Naive B cell (primary cell): ENCODE measurements around the gene GPR37. TPM values are rescaled to one million over a fixed set of nuclear protein-coding genes. Genes with fewer than 3 reads are reported as not detected.

Source experiments
- ATAC-seq, 2 donors: fragments of 150-1000 bp; cut with Tn5 transposase; 2 replicates each; pipeline ENCODE4 v1.10.0; 2021; ENCODE audit warnings: low read depth in 2 of 2, mild to moderate bottlenecking in 2 of 2, moderate library complexity in 2 of 2
- DNase-seq: peaks from one replicate; pipeline ENCODE4 v3.0.0; 2022
- H3K27ac Mint-ChIP-seq, 6 donors: one replicate each; pipeline ENCODE4 v1.8.0; 2020 to 2022; ENCODE audit warnings: mild to moderate bottlenecking in 6 of 6, mixed read lengths in 6 of 6, moderate library complexity in 5 of 6, inconsistent platforms in 2 of 6
- H3K27me3 Mint-ChIP-seq, 3 donors: one replicate each; pipeline ENCODE4 v1.8.0; 2021 to 2022; ENCODE audit warnings: mixed read lengths in 3 of 3, mild to moderate bottlenecking in 1 of 3
- H3K36me3 Mint-ChIP-seq, 2 donors: one replicate each; pipeline ENCODE4 v1.8.0; 2020 to 2022; ENCODE audit warnings: mixed read lengths in 2 of 2, inconsistent platforms in 1 of 2, mild to moderate bottlenecking in 1 of 2
- H3K4me1 Mint-ChIP-seq, 3 donors: one replicate each; pipeline ENCODE4 v1.8.0; 2020 to 2022; ENCODE audit warnings: mixed read lengths in 3 of 3, inconsistent platforms in 1 of 3, mild to moderate bottlenecking in 1 of 3, moderate library complexity in 1 of 3
- H3K4me3 Mint-ChIP-seq, 8 donors: one replicate each; pipeline ENCODE4 v1.8.0; 2020 to 2022; ENCODE audit warnings: mild to moderate bottlenecking in 8 of 8, mixed read lengths in 8 of 8, moderate library complexity in 8 of 8, inconsistent platforms in 2 of 8
- H3K9me3 Mint-ChIP-seq, 7 donors: one replicate each; pipeline ENCODE4 v1.8.0; 2020 to 2022; ENCODE audit warnings: mixed read lengths in 7 of 7, mild to moderate bottlenecking in 5 of 7, inconsistent platforms in 2 of 7, moderate library complexity in 1 of 7
- polyA plus RNA-seq, 6 donors: library from polyadenylated mRNA; unstranded; fragments of 300-500 nt; fragmentation: Illumina TruSeq; gene quantifications; one replicate each; pipeline ENCODE4 v1.2.3, GENCODE V29; 2021; ENCODE audit warnings: low read depth in 6 of 6

The GPR37 gene
- polyA plus RNA-seq, 6 donors from 2014 or later = not detected

- ATAC-seq (no peak), DNase-seq (no peak)
- peaks cover 21 to 31% (median 22%) of the 10 kb centered on the region in 3 donors for H3K27me3 Mint-ChIP-seq
- no peaks in the 10 kb centered on the region for H3K36me3 Mint-ChIP-seq
- H3K9me3 Mint-ChIP-seq = no peaks in the 10 kb centered on the region
- H3K4me3 Mint-ChIP-seq = no peak overlapping the region
- no peaks in the 10 kb centered on the region for H3K4me1 Mint-ChIP-seq
- H3K27ac Mint-ChIP-seq = no peak overlapping the region
Measured at GRCh38 chr7:124773938-124774337, 8.3 kb upstream of the GPR37 start.

- ATAC-seq (no peak), DNase-seq (no peak)
- H3K36me3 Mint-ChIP-seq = no peaks in the 10 kb centered on the region
- no peaks in the 10 kb centered on the region for H3K9me3 Mint-ChIP-seq
- H3K27ac Mint-ChIP-seq = no peak overlapping the region
- H3K27me3 Mint-ChIP-seq = peaks cover 21 to 30% (median 23%) of the 10 kb centered on the region in 3 donors
- no peaks in the 10 kb centered on the region for H3K4me1 Mint-ChIP-seq
- no peak overlapping the region for H3K4me3 Mint-ChIP-seq
Measured at GRCh38 chr7:124773339-124773738, 7.7 kb upstream of the GPR37 start.

- H3K4me3 Mint-ChIP-seq = no peak overlapping the region
- H3K9me3 Mint-ChIP-seq = no peaks in the 10 kb centered on the region
- peaks cover 11 to 13% (median 12%) of the 10 kb centered on the region in 3 donors for H3K4me1 Mint-ChIP-seq
- ATAC-seq (no peak), DNase-seq (no peak)
- H3K27ac Mint-ChIP-seq = no peak overlapping the region
- H3K36me3 Mint-ChIP-seq = peaks cover 0 to under 1% of the 10 kb centered on the region in 2 donors
- peaks cover 39 to 55% (median 41%) of the 10 kb centered on the region in 3 donors for H3K27me3 Mint-ChIP-seq
Measured at GRCh38 chr7:124769136-124769535, 3.5 kb upstream of the GPR37 start.

GRCh38 chr7:124768525-124768924, 2.9 kb upstream of the GPR37 start:
- peaks cover 18 to 19% (median 18%) of the 10 kb centered on the region in 3 donors for H3K4me1 Mint-ChIP-seq
- ATAC-seq (no peak), DNase-seq (no peak)
- H3K27ac Mint-ChIP-seq = no peak overlapping the region
- peaks cover 0 to 6% of the 10 kb centered on the region in 2 donors for H3K36me3 Mint-ChIP-seq
- H3K9me3 Mint-ChIP-seq = no peaks in the 10 kb centered on the region
- peaks cover 41 to 58% (median 45%) of the 10 kb centered on the region in 3 donors for H3K27me3 Mint-ChIP-seq
- H3K4me3 Mint-ChIP-seq = no peak overlapping the region

- DNase-seq = peak; percentile 6
- peaks cover 28 to 54% (median 41%) of the 10 kb centered on the region in 3 donors for H3K27me3 Mint-ChIP-seq
- peak overlapping the region; percentile 50 to 87 (median 83) for H3K4me3 Mint-ChIP-seq
- ATAC-seq = peak; percentile 30 to 40
- peaks cover 4 to 6% of the 10 kb centered on the region in 2 donors for H3K36me3 Mint-ChIP-seq
- peaks cover 0 to 3% (median 0%) of the 10 kb centered on the region in 7 donors for H3K9me3 Mint-ChIP-seq
- peaks cover 19 to 20% (median 19%) of the 10 kb centered on the region in 3 donors for H3K4me1 Mint-ChIP-seq
- peak overlapping the region in 1 of 6 donors; percentile 53 for H3K27ac Mint-ChIP-seq
Measured at GRCh38 chr7:124764847-124765400, 668 bp downstream of the GPR37 start.

GRCh38 chr7:124764051-124764846, 1.3 kb downstream of the GPR37 start:
- peaks cover 33 to 60% (median 41%) of the 10 kb centered on the region in 3 donors for H3K27me3 Mint-ChIP-seq
- peak overlapping the region in 2 of 6 donors; percentile 21 to 53 for H3K27ac Mint-ChIP-seq
- ATAC-seq (no peak), DNase-seq (no peak)
- peak overlapping the region; percentile 77 to 87 (median 83) for H3K4me3 Mint-ChIP-seq
- H3K9me3 Mint-ChIP-seq = peaks cover 0 to 3% (median 0%) of the 10 kb centered on the region in 7 donors
- peaks cover 19 to 20% (median 19%) of the 10 kb centered on the region in 3 donors for H3K4me1 Mint-ChIP-seq
- H3K36me3 Mint-ChIP-seq = peaks cover 4 to 6% of the 10 kb centered on the region in 2 donors

GRCh38 chr7:124762611-124763143, 2.9 kb downstream of the GPR37 start:
- Mint-ChIP-seq H3K9me3 (peaks cover 0 to 3% (median 0%) of the 10 kb centered on the region in 7 donors), H3K4me1 (peaks cover 19 to 20% (median 19%) of the 10 kb centered on the region in 3 donors), H3K27me3 (peaks cover 36 to 52% (median 37%) of the 10 kb centered on the region in 3 donors), H3K27ac (no peak overlapping the region), H3K36me3 (peaks cover 4 to 6% of the 10 kb centered on the region in 2 donors), H3K4me3 (peak overlapping the region in 1 of 8 donors; percentile 25)
- ATAC-seq (no peak), DNase-seq (no peak)

GRCh38 chr7:124761164-124761715, 4.4 kb downstream of the GPR37 start:
- no peak overlapping the region for H3K4me3 Mint-ChIP-seq
- peaks cover 4 to 6% of the 10 kb centered on the region in 2 donors for H3K36me3 Mint-ChIP-seq
- H3K27me3 Mint-ChIP-seq = peaks cover 26 to 39% (median 36%) of the 10 kb centered on the region in 3 donors
- peaks cover 19 to 20% (median 19%) of the 10 kb centered on the region in 3 donors for H3K4me1 Mint-ChIP-seq
- no peak for DNase-seq
- H3K27ac Mint-ChIP-seq = no peak overlapping the region
- no peak for ATAC-seq
- peaks cover 0 to 3% (median 0%) of the 10 kb centered on the region in 7 donors for H3K9me3 Mint-ChIP-seq

- ATAC-seq (no peak), DNase-seq (no peak)
- peaks cover 12 to 21% (median 13%) of the 10 kb centered on the region in 3 donors for H3K27me3 Mint-ChIP-seq
- peaks cover 0 to 3% (median 0%) of the 10 kb centered on the region in 7 donors for H3K9me3 Mint-ChIP-seq
- H3K36me3 Mint-ChIP-seq = peaks cover 0 to 4% of the 10 kb centered on the region in 2 donors
- H3K4me1 Mint-ChIP-seq = peaks cover 0 to under 1% (median 0%) of the 10 kb centered on the region in 3 donors
- no peak overlapping the region for H3K27ac Mint-ChIP-seq
- H3K4me3 Mint-ChIP-seq = no peak overlapping the region
Measured at GRCh38 chr7:124758327-124758726, 7.3 kb downstream of the GPR37 start.

GRCh38 chr7:124754576-124755268, 10.9 kb downstream of the GPR37 start:
- H3K4me1 Mint-ChIP-seq = no peaks in the 10 kb centered on the region
- H3K36me3 Mint-ChIP-seq = no peaks in the 10 kb centered on the region
- H3K27me3 Mint-ChIP-seq = peaks cover 8 to 11% (median 10%) of the 10 kb centered on the region in 3 donors
- no peak overlapping the region for H3K4me3 Mint-ChIP-seq
- DNase-seq (no peak), ATAC-seq (no peak)
- no peak overlapping the region for H3K27ac Mint-ChIP-seq
- H3K9me3 Mint-ChIP-seq = no peaks in the 10 kb centered on the region

GRCh38 chr7:124752310-124752709, 13.3 kb downstream of the GPR37 start:
- Mint-ChIP-seq H3K36me3 (no peaks in the 10 kb centered on the region), H3K4me1 (no peaks in the 10 kb centered on the region), H3K4me3 (no peak overlapping the region), H3K27me3 (peaks cover 0 to 11% (median 5%) of the 10 kb centered on the region in 3 donors), H3K9me3 (no peaks in the 10 kb centered on the region), H3K27ac (no peak overlapping the region)
- DNase-seq (no peak), ATAC-seq (no peak)

- no peak overlapping the region for H3K4me3 Mint-ChIP-seq
- no peaks in the 10 kb centered on the region for H3K36me3 Mint-ChIP-seq
- H3K27me3 Mint-ChIP-seq = peaks cover 0 to 8% (median 5%) of the 10 kb centered on the region in 3 donors
- H3K27ac Mint-ChIP-seq = no peak overlapping the region
- ATAC-seq (no peak), DNase-seq (no peak)
- no peaks in the 10 kb centered on the region for H3K4me1 Mint-ChIP-seq
- H3K9me3 Mint-ChIP-seq = no peaks in the 10 kb centered on the region
Measured at GRCh38 chr7:124751027-124751426, 14.6 kb downstream of the GPR37 start.

GRCh38 chr7:124747072-124747471, 18.5 kb downstream of the GPR37 start:
- no peak for DNase-seq
- Mint-ChIP-seq H3K27me3 (peaks cover 0 to 11% (median 8%) of the 10 kb centered on the region in 3 donors), H3K4me1 (no peaks in the 10 kb centered on the region), H3K27ac (peak overlapping the region in 1 of 6 donors; percentile 36), H3K4me3 (no peak overlapping the region), H3K9me3 (no peaks in the 10 kb centered on the region), H3K36me3 (no peaks in the 10 kb centered on the region)
- ATAC-seq = no peak
